PC-9 (cell line): ENCODE data around the gene DISC1.

Source experiments
- CTCF ChIP-seq: fragments of 200-600 bp; sonication (generic); conservative IDR thresholded peaks from 2 replicates; pipeline ENCODE4 v1.6.1; 2017; ENCODE audit warnings: mixed run types, antibody characterized with exemption, mild to moderate bottlenecking, moderate library complexity
- EZH2 ChIP-seq: fragments of 200-600 bp; sonication (generic); IDR thresholded peaks from 2 replicates; pipeline ENCODE4 v1.8.0; 2017; ENCODE audit warnings: antibody characterized with exemption, low read depth

GRCh38 chr1:231800108-231800507 lies 173.5 kb downstream of the DISC1 start:
- TF ChIP-seq CTCF: no peak
- no peak for TF ChIP-seq EZH2
